Effector memory CD8-positive, alpha-beta T cell (primary cell): Measurements from ENCODE around the gene FGF4.

ENCODE experiments used
- ATAC-seq: fragments of 150-1000 bp; cut with Tn5 transposase; replicated peaks from 2 replicates; pipeline ENCODE4 v1.10.0; 2021; ENCODE audit warnings: mild to moderate bottlenecking, moderate library complexity
- DNase-seq, 3 experiments: peaks; one replicate each; pipeline ENCODE4 v3.0.0; 2021
- H3K27ac Mint-ChIP-seq, 2 donors: one replicate each; pipeline ENCODE4 v1.8.0; 2022; ENCODE audit warnings: mild to moderate bottlenecking in 2 of 2, mixed read lengths in 2 of 2, moderate library complexity in 2 of 2
- H3K27me3 Mint-ChIP-seq, 2 donors: one replicate each; pipeline ENCODE4 v1.8.0; 2022; ENCODE audit warnings: mixed read lengths in 2 of 2
- H3K36me3 Mint-ChIP-seq: one replicate; pipeline ENCODE4 v1.8.0; 2022; ENCODE audit warnings: mild to moderate bottlenecking, moderate library complexity, mixed read lengths; ENCODE audit not compliant: insufficient read depth
- H3K4me1 Mint-ChIP-seq, 2 donors: one replicate each; pipeline ENCODE4 v1.8.0; 2022; ENCODE audit warnings: low read depth in 2 of 2, mixed read lengths in 2 of 2
- H3K4me3 Mint-ChIP-seq, 2 donors: one replicate each; pipeline ENCODE4 v1.8.0; 2022; ENCODE audit warnings: mild to moderate bottlenecking in 2 of 2, mixed read lengths in 2 of 2, moderate library complexity in 2 of 2
- H3K9me3 Mint-ChIP-seq, 2 donors: one replicate each; pipeline ENCODE4 v1.8.0; 2022; ENCODE audit warnings: mixed read lengths in 2 of 2

Gene FGF4

GRCh38 chr11:69814902-69815301 lies 39.8 kb upstream of the FGF4 start:
- Mint-ChIP-seq H3K4me1 (no peaks in the 10 kb centered on the region), H3K27me3 (peaks cover 22 to 60% of the 10 kb centered on the region in 2 donors), H3K9me3 (no peaks in the 10 kb centered on the region), H3K27ac (no peak overlapping the region), H3K36me3 (no peaks in the 10 kb centered on the region), H3K4me3 (no peak overlapping the region)
- ATAC-seq (no peak), DNase-seq (no peak)

- H3K4me3 Mint-ChIP-seq = no peak overlapping the region
Measured at GRCh38 chr11:69814411-69814810, 39.3 kb upstream of the FGF4 start.

GRCh38 chr11:69813839-69814238 lies 38.7 kb upstream of the FGF4 start:
- ATAC-seq = no peak
- Mint-ChIP-seq H3K36me3 (no peaks in the 10 kb centered on the region), H3K4me3 (no peak overlapping the region), H3K4me1 (no peaks in the 10 kb centered on the region), H3K27me3 (peaks cover 23 to 58% of the 10 kb centered on the region in 2 donors), H3K9me3 (no peaks in the 10 kb centered on the region), H3K27ac (no peak overlapping the region)
- DNase-seq = no peak

More at GRCh38 chr11:69814411-69814810, 39.3 kb upstream of the FGF4 start:
- no peak for ATAC-seq
- H3K9me3 Mint-ChIP-seq = no peaks in the 10 kb centered on the region
- H3K27ac Mint-ChIP-seq = no peak overlapping the region
- H3K4me1 Mint-ChIP-seq = no peaks in the 10 kb centered on the region
- DNase-seq = no peak
- peaks cover 21 to 60% of the 10 kb centered on the region in 2 donors for H3K27me3 Mint-ChIP-seq
- no peaks in the 10 kb centered on the region for H3K36me3 Mint-ChIP-seq

- Mint-ChIP-seq H3K4me1 (no peaks in the 10 kb centered on the region), H3K4me3 (no peak overlapping the region), H3K9me3 (no peaks in the 10 kb centered on the region), H3K27ac (no peak overlapping the region), H3K36me3 (no peaks in the 10 kb centered on the region), H3K27me3 (peaks cover 27 to 58% of the 10 kb centered on the region in 2 donors)
- ATAC-seq (no peak), DNase-seq (no peak)
Measured at GRCh38 chr11:69812946-69813345, 37.8 kb upstream of the FGF4 start.

GRCh38 chr11:69812256-69812655 lies 37.1 kb upstream of the FGF4 start:
- H3K27me3 Mint-ChIP-seq = peaks cover 34 to 65% of the 10 kb centered on the region in 2 donors
- no peak overlapping the region for H3K4me3 Mint-ChIP-seq
- DNase-seq = no peak
- H3K36me3 Mint-ChIP-seq = no peaks in the 10 kb centered on the region
- no peaks in the 10 kb centered on the region for H3K9me3 Mint-ChIP-seq
- H3K27ac Mint-ChIP-seq = no peak overlapping the region
- no peaks in the 10 kb centered on the region for H3K4me1 Mint-ChIP-seq
- ATAC-seq = no peak

GRCh38 chr11:69811431-69811830 lies 36.3 kb upstream of the FGF4 start:
- ATAC-seq (no peak), DNase-seq (no peak)
- peaks cover 34 to 59% of the 10 kb centered on the region in 2 donors for H3K27me3 Mint-ChIP-seq
- H3K27ac Mint-ChIP-seq = no peak overlapping the region
- no peaks in the 10 kb centered on the region for H3K36me3 Mint-ChIP-seq
- H3K9me3 Mint-ChIP-seq = no peaks in the 10 kb centered on the region
- H3K4me1 Mint-ChIP-seq = no peaks in the 10 kb centered on the region
- no peak overlapping the region for H3K4me3 Mint-ChIP-seq

- Mint-ChIP-seq H3K27me3 (peaks cover 29 to 50% of the 10 kb centered on the region in 2 donors), H3K27ac (no peak overlapping the region), H3K4me3 (no peak overlapping the region), H3K36me3 (no peaks in the 10 kb centered on the region), H3K4me1 (no peaks in the 10 kb centered on the region), H3K9me3 (no peaks in the 10 kb centered on the region)
- DNase-seq (no peak), ATAC-seq (no peak)
Measured at GRCh38 chr11:69810289-69811118, 35.4 kb upstream of the FGF4 start.

GRCh38 chr11:69808667-69809086 lies 33.5 kb upstream of the FGF4 start:
- H3K9me3 Mint-ChIP-seq = no peaks in the 10 kb centered on the region
- no peak for ATAC-seq
- no peak overlapping the region for H3K4me3 Mint-ChIP-seq
- H3K36me3 Mint-ChIP-seq = no peaks in the 10 kb centered on the region
- no peaks in the 10 kb centered on the region for H3K4me1 Mint-ChIP-seq
- peaks cover 26 to 31% of the 10 kb centered on the region in 2 donors for H3K27me3 Mint-ChIP-seq
- no peak for DNase-seq
- H3K27ac Mint-ChIP-seq = no peak overlapping the region

GRCh38 chr11:69807106-69807815 lies 32.1 kb upstream of the FGF4 start:
- peaks cover 25 to 27% of the 10 kb centered on the region in 2 donors for H3K27me3 Mint-ChIP-seq
- no peaks in the 10 kb centered on the region for H3K9me3 Mint-ChIP-seq
- no peak overlapping the region for H3K27ac Mint-ChIP-seq
- no peaks in the 10 kb centered on the region for H3K4me1 Mint-ChIP-seq
- DNase-seq = no peak
- H3K4me3 Mint-ChIP-seq = no peak overlapping the region
- no peaks in the 10 kb centered on the region for H3K36me3 Mint-ChIP-seq
- ATAC-seq = no peak

- H3K36me3 Mint-ChIP-seq = no peaks in the 10 kb centered on the region
- peaks cover 20 to 30% of the 10 kb centered on the region in 2 donors for H3K27me3 Mint-ChIP-seq
- no peak overlapping the region for H3K27ac Mint-ChIP-seq
- no peak for DNase-seq
- no peak for ATAC-seq
- no peak overlapping the region for H3K4me3 Mint-ChIP-seq
- H3K9me3 Mint-ChIP-seq = no peaks in the 10 kb centered on the region
- H3K4me1 Mint-ChIP-seq = no peaks in the 10 kb centered on the region
Measured at GRCh38 chr11:69804769-69805508, 29.8 kb upstream of the FGF4 start.

GRCh38 chr11:69803604-69804218 lies 28.6 kb upstream of the FGF4 start:
- Mint-ChIP-seq H3K9me3 (no peaks in the 10 kb centered on the region), H3K36me3 (no peaks in the 10 kb centered on the region), H3K4me3 (no peak overlapping the region), H3K27ac (no peak overlapping the region), H3K27me3 (peaks cover 14 to 23% of the 10 kb centered on the region in 2 donors), H3K4me1 (no peaks in the 10 kb centered on the region)
- DNase-seq (no peak), ATAC-seq (no peak)

- peaks cover 14 to 20% of the 10 kb centered on the region in 2 donors for H3K27me3 Mint-ChIP-seq
- H3K9me3 Mint-ChIP-seq = no peaks in the 10 kb centered on the region
- H3K4me1 Mint-ChIP-seq = no peaks in the 10 kb centered on the region
- H3K4me3 Mint-ChIP-seq = no peak overlapping the region
- ATAC-seq (no peak), DNase-seq (no peak)
- no peaks in the 10 kb centered on the region for H3K36me3 Mint-ChIP-seq
- no peak overlapping the region for H3K27ac Mint-ChIP-seq
Measured at GRCh38 chr11:69803022-69803421, 27.9 kb upstream of the FGF4 start.

GRCh38 chr11:69802590-69802989 lies 27.4 kb upstream of the FGF4 start:
- ATAC-seq = no peak
- no peak overlapping the region for H3K27ac Mint-ChIP-seq
- H3K4me1 Mint-ChIP-seq = no peaks in the 10 kb centered on the region
- no peak for DNase-seq
- no peaks in the 10 kb centered on the region for H3K9me3 Mint-ChIP-seq
- H3K36me3 Mint-ChIP-seq = no peaks in the 10 kb centered on the region
- H3K4me3 Mint-ChIP-seq = no peak overlapping the region
- peaks cover 11 to 15% of the 10 kb centered on the region in 2 donors for H3K27me3 Mint-ChIP-seq
